Nucleus accumbens (tissue), 56 donors: ENCODE results near the gene ANK2.
"Not testable (repeated sequence)": the region's sequence is repeated elsewhere in the genome, so short reads cannot be mapped to it uniquely, and the experiment has no call there.

Experiments
- DNase-seq, 56 donors: peaks; one replicate each; lab custom pipeline; 2025; lab: John Stamatoyannopoulos, UW

The ANK2 gene

GRCh38 chr4:113181289-113182007 is 132.0 kb downstream of the ANK2 start:
- DNase-seq: no peak

GRCh38 chr4:113183032-113183605 is 133.7 kb downstream of the ANK2 start:
- no peak for DNase-seq

- not testable (repeated sequence) for DNase-seq
Observed at GRCh38 chr4:113186220-113186619, 136.8 kb downstream of the ANK2 start.

- no peak for DNase-seq
Observed at GRCh38 chr4:113186913-113187312, 137.5 kb downstream of the ANK2 start.

- no peak for DNase-seq
Observed at GRCh38 chr4:113187358-113187757, 137.9 kb downstream of the ANK2 start.

GRCh38 chr4:113189546-113189945 is 140.1 kb downstream of the ANK2 start:
- no peak for DNase-seq

GRCh38 chr4:113209153-113209552 is 159.7 kb downstream of the ANK2 start:
- no peak for DNase-seq

- no peak for DNase-seq
Observed at GRCh38 chr4:113209652-113210320, 160.3 kb downstream of the ANK2 start.

GRCh38 chr4:113212613-113213012 is 163.2 kb downstream of the ANK2 start:
- peak in 1 of 56 donors; percentile 6 for DNase-seq

- no peak for DNase-seq
Observed at GRCh38 chr4:113221990-113222389, 172.5 kb downstream of the ANK2 start.

- no peak for DNase-seq
Observed at GRCh38 chr4:113222471-113222870, 173.0 kb downstream of the ANK2 start.

- DNase-seq: no peak
Observed at GRCh38 chr4:113223001-113223400, 173.5 kb downstream of the ANK2 start.

- DNase-seq: no peak
Observed at GRCh38 chr4:113232194-113232593, 182.7 kb downstream of the ANK2 start.

- DNase-seq: no peak
Observed at GRCh38 chr4:113236916-113237315, 187.5 kb downstream of the ANK2 start.

GRCh38 chr4:113243312-113243711 is 193.9 kb downstream of the ANK2 start:
- DNase-seq: no peak

- not testable (repeated sequence) for DNase-seq
Observed at GRCh38 chr4:113244747-113245146, 195.3 kb downstream of the ANK2 start.

GRCh38 chr4:113248320-113248719 is 198.9 kb downstream of the ANK2 start:
- DNase-seq: no peak

GRCh38 chr4:113255628-113256027 is 206.2 kb downstream of the ANK2 start:
- no peak for DNase-seq

- no peak for DNase-seq
Observed at GRCh38 chr4:113256946-113257345, 207.5 kb downstream of the ANK2 start.

GRCh38 chr4:113260688-113261087 is 211.2 kb downstream of the ANK2 start:
- DNase-seq: no peak

- DNase-seq: no peak
Observed at GRCh38 chr4:113263274-113263673, 213.8 kb downstream of the ANK2 start.
